Stomach (tissue), 4 donors: ENCODE measurements around the gene NRIP2.

Experiments
- EP300 ChIP-seq: sonication (generic); formaldehyde crosslinking; IDR thresholded peaks from one replicate; pipeline ENCODE4 v1.6.1; 2017; ENCODE audit warnings: antibody characterized with exemption
- POLR2A ChIP-seq, 4 donors: fragments of 450-650 bp; IDR thresholded peaks; one replicate each; pipeline ENCODE4 v1.6.1; 2016; ENCODE audit warnings: antibody characterized with exemption in 4 of 4, control low read depth in 2 of 4, mild to moderate bottlenecking in 1 of 4, moderate library complexity in 1 of 4
- POLR2AphosphoS5 ChIP-seq, 3 donors: sonication (generic); formaldehyde crosslinking; IDR thresholded peaks; one replicate each; pipeline ENCODE4 v1.6.1; 2016; ENCODE audit warnings: antibody characterized with exemption in 3 of 3
- TF ChIP-seq, protein P1 (sequence below), 7 experiments: fragments of 450-650 bp in 4 of 7; fragments of 200-600 bp in 3 of 7; sonication (generic) in 3 of 7; IDR thresholded peaks; one replicate each; pipeline ENCODE4 v1.5.1; 2016 to 2019; ENCODE audit warnings: antibody characterized with exemption in 7 of 7, control low read depth in 2 of 7, mild to moderate bottlenecking in 1 of 7

DNA sequence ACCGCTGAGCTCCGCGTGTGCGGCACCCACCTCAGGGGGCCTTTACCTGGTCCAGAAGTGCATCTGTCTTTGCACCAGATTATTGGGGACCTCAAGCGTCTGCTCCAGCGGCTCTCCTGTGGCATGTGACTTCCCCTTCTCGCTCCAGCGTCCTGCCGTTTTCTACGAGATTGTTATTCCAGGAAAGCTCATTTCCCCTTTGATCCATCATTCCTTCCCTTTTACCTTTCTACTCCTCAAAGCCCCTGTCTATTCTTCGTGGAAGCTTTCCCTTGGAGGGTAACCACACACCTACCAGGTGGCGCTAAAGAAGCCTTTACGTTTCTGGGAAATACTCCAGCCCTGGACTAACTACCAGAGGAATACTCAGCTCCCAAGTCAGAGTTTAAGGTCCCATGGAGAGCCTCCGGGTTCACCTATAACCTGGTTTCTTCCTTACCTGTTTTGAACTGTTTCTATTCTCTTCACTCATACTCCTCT, 38.6 kb downstream of the NRIP2 start:
- TF ChIP-seq, protein P1, sequence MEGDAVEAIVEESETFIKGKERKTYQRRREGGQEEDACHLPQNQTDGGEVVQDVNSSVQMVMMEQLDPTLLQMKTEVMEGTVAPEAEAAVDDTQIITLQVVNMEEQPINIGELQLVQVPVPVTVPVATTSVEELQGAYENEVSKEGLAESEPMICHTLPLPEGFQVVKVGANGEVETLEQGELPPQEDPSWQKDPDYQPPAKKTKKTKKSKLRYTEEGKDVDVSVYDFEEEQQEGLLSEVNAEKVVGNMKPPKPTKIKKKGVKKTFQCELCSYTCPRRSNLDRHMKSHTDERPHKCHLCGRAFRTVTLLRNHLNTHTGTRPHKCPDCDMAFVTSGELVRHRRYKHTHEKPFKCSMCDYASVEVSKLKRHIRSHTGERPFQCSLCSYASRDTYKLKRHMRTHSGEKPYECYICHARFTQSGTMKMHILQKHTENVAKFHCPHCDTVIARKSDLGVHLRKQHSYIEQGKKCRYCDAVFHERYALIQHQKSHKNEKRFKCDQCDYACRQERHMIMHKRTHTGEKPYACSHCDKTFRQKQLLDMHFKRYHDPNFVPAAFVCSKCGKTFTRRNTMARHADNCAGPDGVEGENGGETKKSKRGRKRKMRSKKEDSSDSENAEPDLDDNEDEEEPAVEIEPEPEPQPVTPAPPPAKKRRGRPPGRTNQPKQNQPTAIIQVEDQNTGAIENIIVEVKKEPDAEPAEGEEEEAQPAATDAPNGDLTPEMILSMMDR (IDR thresholded peaks at IDR 0.05): no peak
- TF ChIP-seq POLR2A (IDR thresholded peaks at IDR 0.05) (no peak), POLR2AphosphoS5 (IDR thresholded peaks at IDR 0.05) (no peak), EP300 (no peak)
